ENCODE measurements around the gene TMEM91. TPM values are rescaled to one million over a fixed set of nuclear protein-coding genes. Genes with fewer than 3 reads are reported as not detected.

TMEM91 gene
- total and polyA plus RNA-seq, 9 of the 15 experiments (the other 6 are each of a cell fraction or from before 2014, with no cell fraction given), result 1.2 to 5.2 (median 2.7) TPM

GRCh38 chr19:41426116-41426841, 49.9 kb downstream of the TMEM91 start (continued):
- TF ChIP-seq ZNF277 (CRISPR knock-in tag; IDR thresholded peaks at IDR 0.05; ENCODE audit: borderline replicate concordance) (no peak), PHF20 (IDR thresholded peaks at IDR 0.05; ENCODE audit: partially characterized antibody) (no peak), ZBTB33 (CRISPR knock-in tag; IDR thresholded peaks at IDR 0.05) (peak; percentile 82), ZNF239 (CRISPR knock-in tag; IDR thresholded peaks at IDR 0.05) (no peak), RBFOX2 (IDR thresholded peaks at IDR 0.05; ENCODE audit: low read depth, low read length) (0 out of 2 replicates have a peak, but pooled peaks have one; percentile 17), HNRNPH1 (optimal IDR thresholded peaks at IDR 0.05; ENCODE audit: low read depth, low read length) (no peak), FOXM1 (IDR thresholded peaks at IDR 0.05; ENCODE audit: low read depth) (no peak), FOXM1 (CRISPR knock-in tag; IDR thresholded peaks at IDR 0.05; ENCODE audit: low read depth) (no peak), ZFP36 (IDR thresholded peaks at IDR 0.05; ENCODE audit: low read depth, low read length, partially characterized antibody) (no peak)

All from K562 (cell line).